Measurements from ENCODE around the gene MBNL3. TPM values are rescaled to one million over a fixed set of nuclear protein-coding genes. Genes with fewer than 3 reads are reported as not detected.

Gene MBNL3
- total RNA-seq, 2 donors from 2014 or later, result 36.8 to 40.5 TPM

DNA sequence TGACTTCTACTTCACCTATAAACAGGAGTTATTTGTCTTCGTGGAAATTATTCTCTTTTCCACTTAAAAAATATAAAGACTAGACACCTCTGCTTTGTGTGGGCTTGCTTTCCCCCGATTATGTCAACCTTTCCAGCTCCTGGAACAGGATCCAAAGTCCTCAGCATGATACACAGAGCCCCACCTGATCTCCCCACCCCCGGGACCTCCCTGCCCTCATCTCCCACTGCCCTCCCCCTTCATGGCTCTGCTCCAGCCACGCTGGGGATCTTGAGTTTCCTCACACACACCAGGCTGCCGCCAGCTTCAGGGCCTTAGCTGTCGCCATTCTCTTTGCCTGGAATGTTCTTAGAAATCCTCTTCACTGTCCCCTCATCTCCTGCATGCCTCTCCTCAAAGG lies 55.3 kb downstream of the MBNL3 start:
- no peaks in the 10 kb centered on the region for H3K36me3 ChIP-seq
- TF ChIP-seq, protein P1, sequence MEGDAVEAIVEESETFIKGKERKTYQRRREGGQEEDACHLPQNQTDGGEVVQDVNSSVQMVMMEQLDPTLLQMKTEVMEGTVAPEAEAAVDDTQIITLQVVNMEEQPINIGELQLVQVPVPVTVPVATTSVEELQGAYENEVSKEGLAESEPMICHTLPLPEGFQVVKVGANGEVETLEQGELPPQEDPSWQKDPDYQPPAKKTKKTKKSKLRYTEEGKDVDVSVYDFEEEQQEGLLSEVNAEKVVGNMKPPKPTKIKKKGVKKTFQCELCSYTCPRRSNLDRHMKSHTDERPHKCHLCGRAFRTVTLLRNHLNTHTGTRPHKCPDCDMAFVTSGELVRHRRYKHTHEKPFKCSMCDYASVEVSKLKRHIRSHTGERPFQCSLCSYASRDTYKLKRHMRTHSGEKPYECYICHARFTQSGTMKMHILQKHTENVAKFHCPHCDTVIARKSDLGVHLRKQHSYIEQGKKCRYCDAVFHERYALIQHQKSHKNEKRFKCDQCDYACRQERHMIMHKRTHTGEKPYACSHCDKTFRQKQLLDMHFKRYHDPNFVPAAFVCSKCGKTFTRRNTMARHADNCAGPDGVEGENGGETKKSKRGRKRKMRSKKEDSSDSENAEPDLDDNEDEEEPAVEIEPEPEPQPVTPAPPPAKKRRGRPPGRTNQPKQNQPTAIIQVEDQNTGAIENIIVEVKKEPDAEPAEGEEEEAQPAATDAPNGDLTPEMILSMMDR (IDR thresholded peaks at IDR 0.05), result no peak
- no peaks in the 10 kb centered on the region for H3K27me3 ChIP-seq
- DNase-seq, result no peak
- no peaks in the 10 kb centered on the region for H3K9me3 ChIP-seq
- H3K27ac ChIP-seq, result no peak overlapping the region
- no peaks in the 10 kb centered on the region for H3K4me1 ChIP-seq
- intact Hi-C loops (cut with DNase I), result no loop called here
- no peak overlapping the region for H3K4me3 ChIP-seq
- no peak overlapping the region for H3K9ac ChIP-seq (ENCODE audit: low read depth in 2 of 2, low read length in 2 of 2)

- no peak for DNase-seq
- intact Hi-C loops (cut with DNase I), result no loop called here
- no peak overlapping the region for H3K27ac ChIP-seq
Measured at GRCh38 chrX:132433001-132433400, 55.8 kb downstream of the MBNL3 start.

GRCh38 chrX:132428896-132429295 lies 59.9 kb downstream of the MBNL3 start:
- TF ChIP-seq, protein P1 (IDR thresholded peaks at IDR 0.05), result no peak
- DNase-seq, result no peak
- Histone ChIP-seq H3K4me1 (no peaks in the 10 kb centered on the region), H3K27me3 (no peaks in the 10 kb centered on the region), H3K4me3 (no peak overlapping the region), H3K9ac (ENCODE audit: low read depth in 2 of 2, low read length in 2 of 2) (no peak overlapping the region), H3K9me3 (no peaks in the 10 kb centered on the region), H3K36me3 (no peaks in the 10 kb centered on the region), H3K27ac (no peak overlapping the region)
- intact Hi-C loops (cut with DNase I), result no loop called here

More at GRCh38 chrX:132433001-132433400, 55.8 kb downstream of the MBNL3 start:
- TF ChIP-seq, protein P1 (IDR thresholded peaks at IDR 0.05), result no peak
- Histone ChIP-seq H3K4me1 (no peaks in the 10 kb centered on the region), H3K4me3 (no peak overlapping the region), H3K27me3 (no peaks in the 10 kb centered on the region), H3K9ac (ENCODE audit: low read depth in 2 of 2, low read length in 2 of 2) (no peak overlapping the region), H3K36me3 (no peaks in the 10 kb centered on the region), H3K9me3 (no peaks in the 10 kb centered on the region)

DNA sequence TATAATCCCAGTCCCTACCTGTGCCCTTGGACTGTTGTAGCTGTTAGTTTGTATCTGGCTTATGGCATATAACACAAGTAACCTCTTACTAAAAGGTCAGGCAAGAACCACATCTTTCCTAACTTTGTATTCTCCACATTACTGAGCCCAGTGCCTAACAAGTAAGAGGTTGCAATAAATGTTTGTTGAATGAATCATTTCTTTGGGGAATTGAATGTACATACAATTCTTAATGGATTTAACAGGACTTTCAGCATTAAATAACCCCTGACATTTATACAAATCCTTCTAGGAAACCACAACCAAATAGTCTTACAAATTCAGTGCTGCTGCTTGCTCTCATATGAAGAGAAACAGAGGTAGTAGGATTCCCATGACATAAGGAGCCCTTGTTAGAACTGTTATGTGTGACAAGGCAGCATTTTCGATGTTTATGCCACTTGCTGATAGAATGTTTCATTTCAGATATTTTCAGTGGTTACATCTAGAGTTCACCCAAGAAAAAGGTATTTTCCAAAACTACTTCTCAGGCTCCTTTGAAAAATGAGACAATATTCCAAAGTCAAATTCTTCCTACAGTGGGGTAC lies 62.0 kb downstream of the MBNL3 start:
- H3K36me3 ChIP-seq, result no peaks in the 10 kb centered on the region
- H3K9ac ChIP-seq (ENCODE audit: low read depth in 2 of 2, low read length in 2 of 2), result no peak overlapping the region
- no peaks in the 10 kb centered on the region for H3K9me3 ChIP-seq
- TF ChIP-seq, protein P1 (IDR thresholded peaks at IDR 0.05), result no peak
- H3K4me1 ChIP-seq, result no peaks in the 10 kb centered on the region
- H3K27me3 ChIP-seq, result no peaks in the 10 kb centered on the region
- no peak overlapping the region for H3K4me3 ChIP-seq
- no peak for DNase-seq
- H3K27ac ChIP-seq, result no peak overlapping the region
- intact Hi-C loops (cut with DNase I), result no loop called here

- Histone ChIP-seq H3K9ac (ENCODE audit: low read depth in 2 of 2, low read length in 2 of 2) (no peak overlapping the region), H3K4me3 (no peak overlapping the region), H3K36me3 (no peaks in the 10 kb centered on the region), H3K4me1 (no peaks in the 10 kb centered on the region), H3K9me3 (no peaks in the 10 kb centered on the region), H3K27ac (no peak overlapping the region), H3K27me3 (no peaks in the 10 kb centered on the region)
- intact Hi-C loops (cut with DNase I), result no loop called here
- TF ChIP-seq, protein P1 (IDR thresholded peaks at IDR 0.05), result no peak
- DNase-seq, result no peak
Measured at GRCh38 chrX:132425744-132426318, 63.0 kb downstream of the MBNL3 start.

Data from colonic mucosa (tissue), 4 donors.